Activated naive CD4-positive, alpha-beta T cell treated with anti-CD3 and anti-CD28 coated beads, Interleukin-2, amount 10 ng/mL, durations not matched to agents 7 days and 5 days (primary cell): Measurements from ENCODE around the gene ITIH1.

Experiments
- CTCF ChIA-PET: fragments of 350-600 bp; sonication (Branson Sonifier 250); formaldehyde crosslinking; loops from one replicate; lab custom pipeline; 2021; ENCODE audit warnings: antibody characterized with exemption; lab: Charles Lee
- DNase-seq: peaks from one replicate; pipeline ENCODE4 v3.0.0-alpha.2; 2020
- H3K27ac Mint-ChIP-seq: one replicate; pipeline ENCODE4 v1.8.0; 2021; ENCODE audit warnings: mild to moderate bottlenecking, moderate library complexity, mixed read lengths
- H3K27me3 Mint-ChIP-seq: one replicate; pipeline ENCODE4 v1.8.0; 2021; ENCODE audit warnings: mild to moderate bottlenecking, mixed read lengths
- H3K36me3 Mint-ChIP-seq: one replicate; pipeline ENCODE4 v1.8.0; 2021; ENCODE audit warnings: mixed read lengths
- H3K4me1 Mint-ChIP-seq: one replicate; pipeline ENCODE4 v1.8.0; 2021; ENCODE audit warnings: mixed read lengths
- H3K4me3 Mint-ChIP-seq: one replicate; pipeline ENCODE4 v1.8.0; 2021; ENCODE audit warnings: mild to moderate bottlenecking, moderate library complexity, mixed read lengths
- H3K9me3 Mint-ChIP-seq: one replicate; pipeline ENCODE4 v1.8.0; 2021; ENCODE audit warnings: mixed read lengths

Gene ITIH1

GRCh38 chr3:52789746-52790040 lies 12.3 kb downstream of the ITIH1 start:
- Mint-ChIP-seq H3K4me3 (no peak overlapping the region), H3K27ac (no peak overlapping the region), H3K4me1 (no peaks in the 10 kb centered on the region), H3K27me3 (peaks cover 35% of the 10 kb centered on the region), H3K36me3 (no peaks in the 10 kb centered on the region), H3K9me3 (no peaks in the 10 kb centered on the region)
- CTCF ChIA-PET: no interaction called here
- DNase-seq: no peak

- peaks cover 32% of the 10 kb centered on the region for H3K27me3 Mint-ChIP-seq
- no peaks in the 10 kb centered on the region for H3K9me3 Mint-ChIP-seq
- no peaks in the 10 kb centered on the region for H3K4me1 Mint-ChIP-seq
- CTCF ChIA-PET: no interaction called here
- DNase-seq: no peak
- no peak overlapping the region for H3K27ac Mint-ChIP-seq
- no peaks in the 10 kb centered on the region for H3K36me3 Mint-ChIP-seq
- H3K4me3 Mint-ChIP-seq: no peak overlapping the region
These were observed 12.9 kb downstream of the ITIH1 start for GRCh38 chr3:52790337-52790736.

GRCh38 chr3:52790741-52791140 lies 13.3 kb downstream of the ITIH1 start:
- Mint-ChIP-seq H3K9me3 (no peaks in the 10 kb centered on the region), H3K27ac (no peak overlapping the region), H3K36me3 (no peaks in the 10 kb centered on the region), H3K4me3 (no peak overlapping the region), H3K27me3 (peaks cover 34% of the 10 kb centered on the region), H3K4me1 (no peaks in the 10 kb centered on the region)
- no peak for DNase-seq
- CTCF ChIA-PET: no interaction called here

GRCh38 chr3:52791366-52791765 lies 14.0 kb downstream of the ITIH1 start:
- Mint-ChIP-seq H3K9me3 (no peaks in the 10 kb centered on the region), H3K27me3 (peaks cover 40% of the 10 kb centered on the region), H3K27ac (no peak overlapping the region), H3K4me3 (no peak overlapping the region), H3K4me1 (no peaks in the 10 kb centered on the region), H3K36me3 (no peaks in the 10 kb centered on the region)
- CTCF ChIA-PET: interaction anchor here (1.4 kb wide), 1 partner anchor 8 kb away, joined by 4 read pairs; no protein-coding TSS in a partner anchor
- DNase-seq: no peak

GRCh38 chr3:52791928-52792327 lies 14.5 kb downstream of the ITIH1 start:
- no peak overlapping the region for H3K27ac Mint-ChIP-seq
- no peak for DNase-seq
- peaks cover 43% of the 10 kb centered on the region for H3K27me3 Mint-ChIP-seq
- CTCF ChIA-PET: interaction anchor here (1.4 kb wide), 1 partner anchor 8 kb away, joined by 4 read pairs; no protein-coding TSS in a partner anchor
- no peaks in the 10 kb centered on the region for H3K36me3 Mint-ChIP-seq
- H3K4me3 Mint-ChIP-seq: no peak overlapping the region
- no peaks in the 10 kb centered on the region for H3K9me3 Mint-ChIP-seq
- H3K4me1 Mint-ChIP-seq: no peaks in the 10 kb centered on the region

GRCh38 chr3:52792413-52792812 lies 15.0 kb downstream of the ITIH1 start:
- H3K4me3 Mint-ChIP-seq: no peak overlapping the region
- H3K27me3 Mint-ChIP-seq: peaks cover 43% of the 10 kb centered on the region
- H3K4me1 Mint-ChIP-seq: no peaks in the 10 kb centered on the region
- H3K27ac Mint-ChIP-seq: no peak overlapping the region
- no peaks in the 10 kb centered on the region for H3K9me3 Mint-ChIP-seq
- H3K36me3 Mint-ChIP-seq: no peaks in the 10 kb centered on the region
- no peak for DNase-seq
- CTCF ChIA-PET: interaction anchor here (1.4 kb wide), 1 partner anchor 9 kb away, joined by 4 read pairs; no protein-coding TSS in a partner anchor

GRCh38 chr3:52792961-52793695 lies 15.7 kb downstream of the ITIH1 start:
- H3K4me1 Mint-ChIP-seq: no peaks in the 10 kb centered on the region
- peaks cover 45% of the 10 kb centered on the region for H3K27me3 Mint-ChIP-seq
- CTCF ChIA-PET: no interaction called here
- no peaks in the 10 kb centered on the region for H3K9me3 Mint-ChIP-seq
- no peak overlapping the region for H3K27ac Mint-ChIP-seq
- H3K36me3 Mint-ChIP-seq: no peaks in the 10 kb centered on the region
- DNase-seq: no peak
- H3K4me3 Mint-ChIP-seq: no peak overlapping the region

- DNase-seq: no peak
- CTCF ChIA-PET: no interaction called here
- Mint-ChIP-seq H3K4me3 (no peak overlapping the region), H3K36me3 (no peaks in the 10 kb centered on the region), H3K27ac (no peak overlapping the region), H3K4me1 (no peaks in the 10 kb centered on the region), H3K27me3 (peaks cover 42% of the 10 kb centered on the region), H3K9me3 (no peaks in the 10 kb centered on the region)
These were observed 16.6 kb downstream of the ITIH1 start for GRCh38 chr3:52793702-52794611.

- CTCF ChIA-PET: no interaction called here
- no peaks in the 10 kb centered on the region for H3K36me3 Mint-ChIP-seq
- DNase-seq: no peak
- no peak within 1 kb of the TSS for H3K27ac Mint-ChIP-seq
- peaks cover 38% of the 10 kb centered on the region for H3K27me3 Mint-ChIP-seq
- no peaks in the 10 kb centered on the region for H3K4me1 Mint-ChIP-seq
- no peak within 1 kb of the TSS for H3K4me3 Mint-ChIP-seq
- H3K9me3 Mint-ChIP-seq: no peaks in the 10 kb centered on the region
These were observed 17.3 kb downstream of the ITIH1 start, which contains the start of gene ITIH3 for GRCh38 chr3:52794612-52795099. Gene ITIH3 (plus strand): TSS chr3:52794796. CDS start chr3:52794804, 8 bp downstream.

GRCh38 chr3:52795298-52795900 lies 18.0 kb downstream of the ITIH1 start:
- H3K27ac Mint-ChIP-seq: no peak overlapping the region
- CTCF ChIA-PET: interaction anchor here (1.8 kb wide), 1 partner anchor 26 kb away, joined by 3 read pairs; no protein-coding TSS in a partner anchor
- H3K27me3 Mint-ChIP-seq: peaks cover 40% of the 10 kb centered on the region

GRCh38 chr3:52796411-52796810 lies 19.0 kb downstream of the ITIH1 start:
- H3K27ac Mint-ChIP-seq: no peak overlapping the region
- CTCF ChIA-PET: interaction anchor here (1.8 kb wide), 1 partner anchor 25 kb away, joined by 3 read pairs; no protein-coding TSS in a partner anchor

More at GRCh38 chr3:52795298-52795900, 18.0 kb downstream of the ITIH1 start:
- no peaks in the 10 kb centered on the region for H3K4me1 Mint-ChIP-seq
- no peaks in the 10 kb centered on the region for H3K9me3 Mint-ChIP-seq
- no peaks in the 10 kb centered on the region for H3K36me3 Mint-ChIP-seq
- DNase-seq: no peak
- no peak overlapping the region for H3K4me3 Mint-ChIP-seq

GRCh38 chr3:52798376-52798977 lies 21.1 kb downstream of the ITIH1 start:
- CTCF ChIA-PET: interaction anchor here (0.5 to 2.1 kb wide), 12 partner anchors 9 to 129 kb away, joined by 3 to 8 read pairs (median 4); partner anchors contain the start of gene NEK4
- no peaks in the 10 kb centered on the region for H3K9me3 Mint-ChIP-seq
- H3K4me1 Mint-ChIP-seq: no peaks in the 10 kb centered on the region
- H3K27ac Mint-ChIP-seq: no peak overlapping the region
- peaks cover 32% of the 10 kb centered on the region for H3K27me3 Mint-ChIP-seq
- DNase-seq: no peak
- H3K36me3 Mint-ChIP-seq: no peaks in the 10 kb centered on the region
- no peak overlapping the region for H3K4me3 Mint-ChIP-seq

More at GRCh38 chr3:52796411-52796810, 19.0 kb downstream of the ITIH1 start:
- Mint-ChIP-seq H3K9me3 (no peaks in the 10 kb centered on the region), H3K36me3 (no peaks in the 10 kb centered on the region), H3K4me3 (no peak overlapping the region), H3K27me3 (peaks cover 44% of the 10 kb centered on the region), H3K4me1 (no peaks in the 10 kb centered on the region)
- DNase-seq: no peak

- peak; percentile 46 for DNase-seq
- Mint-ChIP-seq H3K4me3 (no peak overlapping the region), H3K36me3 (no peaks in the 10 kb centered on the region), H3K27ac (no peak overlapping the region), H3K9me3 (no peaks in the 10 kb centered on the region), H3K27me3 (peaks cover 27% of the 10 kb centered on the region), H3K4me1 (no peaks in the 10 kb centered on the region)
- CTCF ChIA-PET: interaction anchor here (0.5 to 2.1 kb wide), 13 partner anchors 8 to 129 kb away, joined by 3 to 8 read pairs (median 4); partner anchors contain the start of gene NEK4
These were observed 21.6 kb downstream of the ITIH1 start for GRCh38 chr3:52798978-52799476.
